NT2/D1 (cell line): ENCODE data around the gene BUD13.

Experiments
- YY1 ChIP-seq: IDR thresholded peaks from 2 replicates; pipeline ENCODE4 v1.6.1; 2011; ENCODE audit not compliant: insufficient read length, insufficient read depth
- ZNF274 ChIP-seq: IDR thresholded peaks from 2 replicates; pipeline ENCODE4 v1.6.1; 2011; ENCODE audit warnings: mild to moderate bottlenecking, low read depth, low read length

DNA sequence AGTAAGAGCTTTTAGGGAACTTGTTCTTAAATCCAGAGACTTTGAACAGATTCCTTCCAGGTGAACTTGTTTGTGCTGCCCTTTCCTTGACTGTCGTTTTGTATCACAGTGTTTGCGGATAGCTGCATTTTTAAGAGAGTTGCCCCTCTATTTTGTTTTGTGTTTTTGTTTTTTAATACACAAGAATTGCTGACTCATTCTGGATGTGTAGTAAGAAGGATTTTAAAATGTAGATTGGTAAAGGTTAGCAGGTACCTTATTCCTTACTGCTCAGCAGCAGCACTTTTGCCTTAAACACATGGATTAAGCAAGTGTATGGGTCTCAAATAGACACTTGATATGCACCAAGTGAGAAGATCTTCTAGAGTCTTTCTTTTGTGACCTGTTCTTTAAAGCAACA, 27.8 kb upstream of the BUD13 start:
- TF ChIP-seq ZNF274 (no peak), YY1 (no peak)
